Activated CD8-positive, alpha-beta memory T cell treated with anti-CD3 and anti-CD28 coated beads, Interleukin-2, amount 50 U/mL, for 48 hours (primary cell): ENCODE measurements around the gene RFFL.
"Not testable (repeated sequence)": the region's sequence is repeated elsewhere in the genome, so short reads cannot be mapped to it uniquely, and the experiment has no call there.

Experiments
- DNase-seq: peaks from one replicate; pipeline ENCODE4 v3.0.0-alpha.2; 2020

RFFL gene

DNA sequence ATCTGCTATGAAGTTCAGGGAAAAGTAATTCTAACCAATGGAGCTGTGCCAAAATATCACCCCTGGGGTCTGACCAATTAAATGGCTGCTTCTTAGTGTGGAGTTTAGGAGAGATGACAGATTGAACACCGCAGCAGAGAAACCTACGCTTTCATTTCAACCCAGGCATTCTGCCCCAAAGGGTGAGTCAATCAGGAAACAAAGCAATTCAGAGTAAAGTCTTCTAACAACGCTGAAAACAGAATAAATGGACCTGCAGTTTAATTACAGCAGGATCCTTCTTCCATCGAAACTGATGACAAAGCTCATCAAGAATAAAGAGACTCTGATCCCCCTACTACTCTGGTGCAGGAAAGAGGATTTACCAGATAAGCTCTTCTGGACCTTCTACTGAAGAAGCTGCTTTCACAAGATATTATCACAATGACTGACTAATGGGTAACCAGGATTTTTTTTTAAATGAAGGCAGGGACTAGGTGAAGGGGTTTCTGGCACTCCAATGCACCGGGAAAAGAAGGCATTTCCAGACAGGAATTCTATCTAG is 16.7 kb downstream of the RFFL start:
- DNase-seq, result no peak

DNA sequence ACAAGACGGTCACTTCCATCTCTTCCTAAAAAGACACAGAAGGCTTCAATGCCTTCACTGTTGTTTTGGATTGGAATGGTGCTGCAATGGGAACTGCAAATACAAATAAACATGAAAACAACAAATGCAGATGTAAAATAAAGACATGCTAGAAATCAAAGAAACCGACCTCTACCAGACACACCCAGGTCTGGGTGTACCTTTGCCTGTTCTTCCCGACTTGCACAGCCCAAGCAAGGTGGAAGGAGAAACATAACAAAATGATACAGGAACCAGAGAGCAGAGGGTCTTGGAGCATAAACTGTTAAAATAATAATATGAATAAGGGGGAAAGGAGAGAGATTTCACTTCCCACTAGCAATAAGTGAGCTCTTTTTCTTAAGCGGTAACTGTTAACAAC is 17.3 kb downstream of the RFFL start:
- DNase-seq, result no peak

DNA sequence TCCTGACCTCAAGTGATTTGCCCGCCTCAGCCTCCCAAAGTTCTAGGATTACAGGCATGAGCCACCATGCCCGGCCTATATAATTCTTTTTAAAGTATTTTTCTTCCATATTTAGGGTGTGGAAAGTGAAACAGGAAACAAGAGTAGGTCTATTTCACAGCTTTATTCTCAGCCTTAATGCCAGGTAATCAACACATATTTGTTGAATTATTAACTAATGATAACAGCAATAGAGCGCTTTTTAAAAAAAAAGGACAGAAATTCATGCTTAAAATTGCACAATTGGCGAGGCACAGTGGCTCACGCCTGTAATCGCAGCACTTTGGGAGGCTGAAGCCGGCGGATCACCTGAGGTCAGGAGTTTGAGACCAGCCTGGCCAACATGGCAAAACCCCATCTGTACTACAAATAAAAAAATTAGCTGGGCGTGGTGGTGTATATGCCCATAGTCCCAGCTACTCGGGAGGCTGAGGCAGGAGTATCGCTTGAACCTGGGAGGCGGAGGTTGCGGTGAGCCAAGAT is 18.0 kb downstream of the RFFL start:
- DNase-seq, result not testable (repeated sequence)

DNA sequence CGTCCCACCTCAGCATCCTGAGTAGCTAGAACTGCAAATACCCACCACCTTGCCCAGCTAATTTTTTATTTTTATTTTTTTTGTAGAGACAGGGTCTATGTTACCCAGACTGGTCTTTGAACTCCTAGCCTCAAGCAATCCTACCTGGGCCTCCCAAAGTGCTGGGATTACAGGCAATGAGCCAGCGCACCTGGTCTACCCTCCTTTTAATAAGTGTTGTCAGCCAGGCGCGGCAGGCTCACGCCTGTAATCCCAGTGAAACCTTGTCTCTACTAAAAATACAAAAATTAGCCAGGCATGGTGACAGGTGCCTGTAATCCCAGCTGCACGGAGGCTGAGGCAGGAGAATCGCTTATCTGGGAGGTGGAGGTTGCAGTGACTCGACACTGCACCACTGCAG is 19.3 kb downstream of the RFFL start:
- DNase-seq, result no peak

DNA sequence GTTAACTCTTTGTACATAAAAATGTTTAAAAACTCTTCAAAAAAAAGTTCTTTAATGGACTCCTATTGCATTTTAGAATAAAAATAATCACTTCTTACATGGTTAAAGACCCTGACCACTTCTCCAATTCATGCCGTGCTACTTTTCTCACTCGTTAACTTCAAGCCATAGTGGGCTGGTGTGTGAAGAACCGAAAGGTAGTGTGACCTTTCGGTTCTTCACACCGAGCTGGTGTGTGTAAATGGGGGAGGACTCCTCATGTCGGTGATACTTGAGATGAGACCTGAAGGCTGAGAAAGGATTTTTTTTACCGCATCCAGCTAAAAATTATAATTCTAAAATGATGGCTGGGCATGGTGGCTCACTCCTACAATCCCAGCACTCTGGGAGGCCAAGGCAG is 22.1 kb downstream of the RFFL start:
- DNase-seq, result no peak

DNA sequence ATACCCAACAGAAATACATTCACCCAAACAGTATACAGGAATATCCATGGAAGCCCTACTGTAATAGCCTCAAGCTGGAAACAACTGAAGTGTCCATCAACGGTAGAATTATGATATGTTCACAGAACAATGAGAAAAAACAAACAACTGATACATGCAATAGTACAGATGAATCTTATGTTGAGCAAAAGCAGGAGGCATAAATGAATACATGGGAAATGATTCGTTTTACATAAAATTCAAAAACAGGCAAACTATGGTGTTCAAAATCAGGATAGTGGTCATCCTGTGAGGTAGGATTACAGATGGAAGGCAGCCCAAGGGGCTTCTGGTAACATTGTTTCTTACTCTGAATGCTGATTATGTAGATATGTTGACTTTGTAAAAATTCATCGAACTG is 25.1 kb downstream of the RFFL start:
- no peak for DNase-seq

DNA sequence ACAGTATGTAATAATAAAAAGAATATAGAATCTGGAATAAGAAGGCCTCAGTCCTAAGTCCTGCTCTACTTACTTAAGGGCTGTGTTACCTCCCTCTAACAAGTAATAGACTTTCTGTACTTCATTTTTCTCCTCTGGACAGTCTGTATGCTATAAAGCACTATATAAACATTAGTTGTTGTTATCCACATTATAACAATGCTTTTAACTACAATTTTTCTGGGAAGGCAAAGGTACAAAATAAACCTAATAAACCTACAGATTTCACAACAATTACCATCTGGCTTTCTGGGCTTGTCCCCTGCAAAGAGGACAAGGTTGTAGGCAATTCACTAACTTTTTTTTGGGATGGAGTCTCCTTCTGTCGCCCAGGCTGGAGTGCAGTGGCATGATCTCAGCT is 32.7 kb downstream of the RFFL start:
- no peak for DNase-seq

DNA sequence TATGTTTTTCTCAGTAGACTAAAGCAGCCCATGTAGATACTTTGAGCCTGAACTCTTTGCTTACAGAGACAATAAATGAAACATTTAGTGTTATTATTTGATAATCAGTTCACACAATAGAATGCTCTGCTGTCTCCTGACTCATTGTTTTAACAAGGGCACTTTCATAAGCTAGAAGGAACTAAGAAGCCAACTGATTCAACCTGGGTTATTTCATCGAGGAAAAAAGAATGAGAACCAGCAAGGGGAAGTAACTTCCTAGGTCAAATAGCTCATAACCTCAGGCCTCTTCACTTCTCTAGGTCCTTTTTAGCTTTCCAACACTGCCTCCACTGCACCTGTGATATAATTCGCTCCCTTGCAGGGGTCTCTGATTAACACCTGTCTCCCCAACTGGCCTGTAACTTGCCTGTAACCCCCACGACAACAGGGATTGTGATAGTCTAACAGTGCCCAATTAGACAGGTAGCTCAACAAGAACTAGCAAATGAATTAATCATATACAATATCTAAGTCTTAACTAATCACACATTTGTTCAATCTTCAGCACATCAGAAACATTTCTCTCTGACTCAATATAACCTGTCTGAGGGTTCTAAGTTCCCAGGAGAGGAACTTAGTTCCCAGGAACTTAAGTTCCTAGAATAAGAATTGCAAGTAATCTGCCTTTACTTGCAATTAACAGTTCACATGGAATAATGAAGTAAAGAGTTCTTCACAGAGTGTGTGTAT is 34.8 kb downstream of the RFFL start:
- no peak for DNase-seq

DNA sequence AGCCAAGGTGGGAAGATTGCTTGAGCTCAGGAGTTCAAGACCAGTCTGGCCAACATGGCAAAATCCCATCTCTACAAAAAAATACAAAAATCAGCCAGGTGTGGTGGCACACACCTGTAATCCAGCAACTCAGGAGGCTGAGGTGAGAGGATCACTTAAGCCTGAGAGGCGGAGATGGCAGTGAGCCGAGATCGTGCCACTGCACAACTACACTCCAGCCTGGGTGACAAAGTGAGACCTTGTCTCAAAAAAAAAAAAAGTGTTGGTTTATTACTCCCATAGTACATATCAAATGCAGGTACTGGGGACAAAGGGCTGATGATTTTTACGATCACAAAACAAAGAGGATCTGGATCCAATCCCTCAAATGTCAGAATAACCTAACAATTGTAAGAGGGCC is 35.4 kb downstream of the RFFL start:
- not testable (repeated sequence) for DNase-seq

DNA sequence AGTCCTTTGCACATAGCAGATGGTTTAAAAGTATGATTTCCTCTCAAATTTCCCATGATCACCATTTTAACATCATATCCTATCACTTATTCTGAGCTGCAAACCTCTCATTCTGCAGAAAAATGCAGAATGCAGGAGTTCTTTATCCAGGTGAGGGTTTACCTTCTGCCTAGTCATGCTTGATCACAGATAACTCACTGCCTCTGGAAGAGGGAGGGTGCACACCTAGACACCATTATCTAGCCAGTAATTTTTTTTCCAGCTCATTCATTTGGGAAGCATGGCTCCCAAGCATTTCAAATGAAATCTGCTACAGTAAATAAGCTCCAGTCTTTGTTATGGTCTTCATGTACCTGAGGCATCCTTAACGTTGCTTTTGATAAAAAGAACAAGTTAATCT is 38.0 kb downstream of the RFFL start:
- DNase-seq, result no peak

DNA sequence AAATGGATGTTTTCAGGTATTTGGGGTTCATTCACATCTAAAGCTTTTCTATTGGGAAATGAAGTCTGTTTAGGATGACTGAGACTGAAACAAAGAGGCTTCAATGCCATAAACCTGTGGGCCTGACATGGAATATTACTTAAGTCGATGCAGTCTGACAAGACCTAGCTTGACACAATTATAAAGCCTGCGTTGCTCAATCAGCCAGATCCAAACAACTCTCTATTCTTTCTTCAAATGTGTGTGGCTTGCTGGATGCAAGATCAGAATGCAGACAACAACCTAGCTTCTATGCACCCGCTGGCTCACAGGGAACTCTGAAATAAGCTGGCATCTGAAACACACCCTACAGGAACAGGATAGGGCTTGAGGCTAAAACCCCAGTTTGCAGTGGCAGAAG is 40.0 kb downstream of the RFFL start:
- DNase-seq, result no peak

DNA sequence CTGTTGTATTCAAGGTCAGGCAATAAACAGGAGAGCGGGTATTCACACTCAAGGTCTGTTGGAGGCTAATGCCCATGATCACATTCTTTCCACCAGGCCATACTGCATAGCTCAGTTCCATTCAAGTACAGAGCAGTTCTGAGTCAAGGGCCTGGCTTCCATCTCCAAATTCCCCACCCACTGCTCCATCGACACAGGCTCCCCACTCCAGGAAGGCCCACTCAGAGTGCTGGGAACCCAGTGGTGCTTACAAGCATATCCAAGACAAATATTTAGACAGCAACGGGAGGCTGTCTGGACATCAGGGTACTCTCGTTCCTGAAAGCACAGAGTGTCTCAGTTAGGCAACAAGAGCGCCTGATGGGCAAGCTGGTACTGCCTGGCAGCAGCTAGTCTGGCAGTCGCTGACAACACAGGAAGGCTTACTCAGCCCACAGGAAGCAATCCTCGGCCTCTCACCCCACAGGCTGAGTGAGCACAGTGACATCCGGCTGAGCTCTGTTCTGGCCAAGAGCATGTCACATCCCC is 40.9 kb downstream of the RFFL start:
- DNase-seq, result peak; percentile 83

DNA sequence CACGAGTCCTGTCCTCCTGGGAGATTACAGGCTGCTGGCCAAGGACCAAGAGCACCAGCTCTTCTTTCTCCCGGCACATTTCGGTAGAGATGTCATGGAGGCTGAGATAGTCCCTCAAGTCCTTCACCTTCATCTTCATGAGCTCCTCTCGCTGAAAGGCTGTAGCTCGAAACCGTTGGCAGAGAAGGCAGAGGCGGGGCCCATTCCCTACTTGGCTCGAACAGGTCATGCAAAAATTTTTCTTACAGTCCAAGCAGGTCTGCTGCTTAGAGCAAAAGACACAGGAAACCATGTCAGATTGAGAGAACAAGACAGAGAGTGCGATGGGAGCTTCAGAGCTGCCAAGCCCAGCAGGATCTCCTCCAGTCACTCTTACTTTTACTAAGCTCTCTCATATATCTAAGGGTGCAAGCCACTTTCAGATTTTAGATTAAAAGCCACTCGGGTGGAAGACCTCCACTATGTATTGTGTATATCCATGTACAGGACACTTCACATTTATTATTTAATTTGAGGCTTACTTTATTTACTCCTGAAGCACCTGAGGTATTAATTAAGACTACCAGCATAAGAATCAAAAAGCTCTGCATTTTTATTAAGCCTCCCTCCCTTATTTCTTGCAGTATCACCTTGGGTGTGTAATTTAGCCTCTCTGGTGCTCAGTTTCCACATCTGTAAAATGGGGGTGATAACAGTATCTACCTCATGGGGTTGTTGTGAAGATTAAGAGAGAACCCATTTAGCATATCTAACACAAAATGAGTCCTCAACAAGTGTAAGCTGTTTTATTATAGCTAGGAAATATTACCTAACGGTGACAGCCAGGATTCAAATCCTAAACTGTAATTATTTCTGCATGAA is 41.8 kb downstream of the RFFL start:
- no peak for DNase-seq

DNA sequence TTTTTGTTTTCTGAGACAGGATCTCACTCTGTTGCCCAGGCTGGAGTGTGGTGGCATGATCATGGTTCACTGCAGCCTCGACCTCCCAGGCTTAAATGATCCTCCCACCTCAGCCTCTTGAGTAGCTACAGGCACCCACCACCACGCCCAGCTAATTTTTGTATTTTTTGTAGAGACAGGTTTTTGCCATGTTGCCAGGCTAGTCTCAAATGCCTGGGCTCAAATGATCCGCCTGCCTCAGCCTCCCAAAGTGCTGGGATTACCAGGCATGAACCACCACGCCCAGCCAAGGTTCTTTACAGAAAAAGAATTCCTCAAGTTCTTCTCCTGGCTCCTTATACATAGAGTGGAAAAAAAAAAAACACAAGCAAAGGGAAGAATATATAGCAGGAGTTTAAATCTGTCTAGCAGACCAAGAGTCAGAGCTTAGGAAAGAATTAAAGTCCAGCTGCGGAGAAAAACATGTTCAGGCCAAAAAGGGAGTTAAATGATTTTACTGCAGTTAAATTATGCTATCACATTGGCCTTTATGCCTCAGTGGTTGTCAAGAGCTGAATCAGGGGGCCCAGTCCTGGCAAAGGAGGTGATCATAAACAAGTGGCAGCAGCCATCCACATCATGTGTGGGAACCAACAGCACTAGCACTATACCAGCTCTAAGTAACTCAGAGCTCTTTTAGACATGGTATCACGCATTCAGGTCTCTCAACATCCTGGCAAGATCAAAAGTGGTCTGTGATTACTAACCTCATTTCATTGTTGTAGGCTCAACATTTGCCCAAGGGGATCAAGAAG is 43.9 kb downstream of the RFFL start:
- no peak for DNase-seq

DNA sequence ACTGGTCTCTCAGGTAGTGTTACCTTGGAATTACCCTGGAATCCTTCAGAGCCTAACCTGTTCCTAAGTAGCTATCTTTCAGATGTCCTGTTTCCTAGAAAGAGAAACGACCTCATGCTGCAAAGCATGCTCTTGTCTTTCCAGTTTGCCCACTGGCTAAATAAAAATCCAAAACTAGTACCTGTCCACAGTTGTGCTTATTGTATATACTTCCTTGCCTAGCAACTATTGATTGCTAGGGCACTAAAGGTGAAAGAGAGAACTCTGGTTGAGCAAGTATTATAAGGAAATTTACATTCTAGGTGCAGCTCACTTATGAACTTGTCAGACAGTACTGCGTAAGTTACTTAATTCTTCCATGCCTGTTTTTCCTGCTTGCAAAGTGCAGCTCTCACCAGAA is 44.7 kb downstream of the RFFL start:
- no peak for DNase-seq

DNA sequence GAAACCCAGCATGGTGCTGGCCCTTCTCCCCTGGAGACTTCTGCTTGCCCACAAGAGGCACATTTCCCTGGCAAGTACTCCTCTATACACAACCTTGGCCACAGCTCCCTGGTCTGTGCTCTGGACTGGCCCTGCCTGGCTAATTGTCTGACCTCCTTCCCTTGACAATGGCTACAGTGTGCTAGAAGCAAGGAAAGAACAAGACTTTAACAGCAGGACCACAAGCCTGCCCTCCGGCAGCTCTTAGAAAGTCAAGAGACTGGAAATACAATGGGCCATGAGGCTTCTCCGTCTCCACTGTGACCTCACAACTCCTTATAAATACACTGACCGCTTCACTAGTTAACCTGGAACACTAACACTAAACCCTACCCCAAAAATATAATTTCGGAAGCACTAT is 46.5 kb downstream of the RFFL start:
- DNase-seq, result no peak

DNA sequence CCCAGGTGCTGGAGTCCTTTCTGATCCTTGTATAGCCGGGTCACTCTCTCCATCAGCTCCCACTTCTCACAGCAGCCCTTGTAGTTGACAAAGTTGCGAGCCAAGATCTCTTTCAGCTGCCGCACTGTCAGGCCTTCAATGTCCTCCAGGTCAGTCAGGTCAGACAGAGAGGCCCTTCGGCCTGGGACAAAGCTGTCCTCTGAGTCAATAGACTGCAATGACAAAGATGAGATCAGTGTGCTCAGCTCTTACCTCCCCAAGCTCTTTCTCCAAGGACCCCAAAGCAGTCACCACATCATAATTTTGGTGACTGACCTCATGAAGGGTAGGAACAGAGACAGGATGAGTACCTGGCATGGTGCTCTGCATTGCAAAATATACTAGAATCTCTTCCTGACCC is 47.1 kb downstream of the RFFL start:
- DNase-seq, result no peak

DNA sequence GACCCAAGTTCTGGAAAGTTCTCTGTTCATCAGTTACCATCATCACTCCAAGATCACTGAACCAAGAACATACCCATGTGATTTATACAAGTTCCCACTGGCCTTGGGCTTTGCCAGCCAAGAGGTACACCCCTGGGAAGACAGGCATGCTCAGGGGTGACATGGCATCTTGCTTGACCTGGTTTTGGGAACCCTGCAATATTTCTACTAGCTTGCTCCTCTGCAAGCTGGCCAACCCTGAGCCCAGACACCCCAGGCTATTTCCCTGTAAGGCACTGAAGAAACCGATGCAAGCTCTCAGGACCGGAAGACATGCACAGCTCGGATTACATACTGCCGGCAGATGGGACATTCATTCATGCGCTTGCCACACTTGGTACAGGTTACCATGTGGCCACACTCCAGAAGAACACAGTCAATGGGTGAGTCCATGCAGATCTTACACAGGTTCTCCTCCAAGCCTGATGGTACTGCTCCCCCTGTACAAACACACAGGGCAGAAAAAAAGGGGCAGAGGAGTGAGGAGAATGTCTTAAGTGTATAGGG is 51.8 kb downstream of the RFFL start:
- no peak for DNase-seq

DNA sequence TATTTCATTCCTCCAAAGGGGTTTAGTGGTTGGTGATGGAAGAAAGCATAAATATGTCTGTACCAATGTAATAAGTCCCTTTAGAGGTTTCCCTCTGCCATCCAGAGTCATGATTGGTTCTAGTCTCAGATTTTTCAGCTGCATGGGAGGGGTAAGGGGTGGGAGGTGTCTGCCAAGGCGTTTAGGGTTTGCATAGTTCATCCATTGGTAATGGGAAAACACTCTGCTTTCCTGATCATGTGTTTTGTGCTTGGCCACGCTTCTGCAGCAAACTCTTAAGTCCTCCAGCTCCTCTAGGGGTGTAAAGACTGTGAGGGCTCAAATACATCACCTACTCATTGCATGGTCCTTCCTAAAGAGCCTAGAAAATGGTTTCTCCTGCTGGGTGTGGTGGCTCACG is 53.4 kb downstream of the RFFL start:
- DNase-seq, result no peak

DNA sequence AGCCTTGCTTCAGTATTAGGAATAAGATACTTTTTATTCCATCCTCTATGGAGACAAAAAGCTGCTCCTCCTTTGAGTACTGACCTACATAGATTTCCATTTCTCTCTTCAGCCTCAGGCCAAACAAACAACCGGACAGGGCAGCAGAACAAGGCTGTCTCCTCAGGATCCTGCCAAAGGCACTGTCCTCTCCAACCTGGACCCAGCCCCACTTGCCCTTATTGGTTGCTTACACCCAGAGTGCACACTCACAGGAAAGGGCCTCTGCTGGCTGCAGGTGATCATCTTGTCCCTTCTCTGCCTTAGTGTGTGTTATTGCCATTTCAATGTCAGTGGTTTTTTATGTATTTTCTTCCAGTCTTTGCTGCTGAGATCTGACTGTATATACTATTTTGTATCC is 56.5 kb downstream of the RFFL start:
- DNase-seq, result no peak

DNA sequence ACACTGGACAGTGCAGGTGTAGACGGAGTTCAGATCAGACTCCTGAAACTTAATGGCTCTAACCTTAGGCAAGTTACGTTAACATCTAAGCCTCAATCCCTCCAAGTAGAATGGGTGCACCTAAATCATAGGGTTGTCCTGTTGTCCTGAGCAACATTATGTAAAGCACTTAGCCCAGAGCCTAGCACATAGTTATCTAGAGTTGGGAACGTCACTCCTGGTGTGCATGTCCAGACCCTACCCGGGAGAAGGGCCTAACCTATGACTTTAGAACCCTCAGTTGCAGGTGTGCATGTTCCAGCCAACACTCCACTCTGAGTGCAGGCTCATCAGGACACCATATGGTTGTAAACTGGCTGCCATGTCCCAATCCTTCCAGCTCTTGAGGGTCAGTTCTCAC is 57.2 kb downstream of the RFFL start:
- DNase-seq, result no peak

DNA sequence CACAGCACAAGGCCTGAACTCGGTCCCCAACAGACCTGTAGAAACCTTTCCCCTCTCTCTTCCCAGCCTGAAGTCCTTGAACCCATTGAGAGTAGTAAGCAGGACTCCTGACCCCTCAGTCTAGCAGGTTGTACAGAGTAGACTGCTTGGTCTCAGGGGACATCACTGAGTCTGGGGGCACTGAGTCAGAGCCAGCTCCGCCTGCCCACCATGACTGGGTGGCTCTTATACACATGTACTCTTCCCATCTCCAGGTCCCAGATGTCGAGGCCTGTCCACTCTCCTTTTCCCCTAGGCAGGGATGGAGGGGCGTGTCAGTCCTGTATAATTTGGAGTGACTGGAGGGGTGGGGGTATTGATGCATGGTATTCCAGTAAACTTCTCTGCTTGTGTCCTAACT is 59.7 kb downstream of the RFFL start:
- DNase-seq, result no peak
